HT-29 (cell line): Measurements from ENCODE around the gene TCFL5. TPM values are rescaled to one million over a fixed set of nuclear protein-coding genes. Genes with fewer than 3 reads are reported as not detected.

Experiments
- DNase-seq: peaks from one replicate; pipeline ENCODE4 v3.0.0-alpha.2; 2015; ENCODE audit warnings: low spot score
- total RNA-seq: library from RNA; depleted of rRNA; stranded (reverse); fragments of >200 nt; shearing (Covaris generic); gene quantifications from 2 replicates; pipeline ENCODE4 v1.2.3, GENCODE V29; 2014

The TCFL5 gene
- total RNA-seq, 1 experiment from 2014 or later = 16.1 TPM

DNA sequence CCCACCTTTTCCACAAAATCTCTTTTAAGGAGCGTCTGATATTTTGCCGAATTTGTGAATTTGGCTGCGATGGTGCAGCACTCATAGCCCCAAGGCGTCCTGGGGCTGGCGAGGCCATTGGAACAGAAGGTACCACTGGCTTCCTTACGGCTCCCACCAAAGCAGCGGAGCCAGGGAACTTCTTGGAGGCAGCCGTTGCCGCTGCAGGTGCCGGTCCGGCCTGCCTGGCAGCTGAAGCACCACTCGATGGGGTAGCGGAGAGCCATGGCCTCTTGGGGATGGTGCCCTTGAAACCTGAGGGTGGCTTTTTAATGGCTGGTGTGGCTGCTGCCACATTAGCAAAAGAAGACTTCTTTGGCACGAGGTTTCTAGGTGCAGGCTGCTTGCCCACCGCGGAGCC lies 34.9 kb upstream of the TCFL5 start:
- DNase-seq = no peak

DNA sequence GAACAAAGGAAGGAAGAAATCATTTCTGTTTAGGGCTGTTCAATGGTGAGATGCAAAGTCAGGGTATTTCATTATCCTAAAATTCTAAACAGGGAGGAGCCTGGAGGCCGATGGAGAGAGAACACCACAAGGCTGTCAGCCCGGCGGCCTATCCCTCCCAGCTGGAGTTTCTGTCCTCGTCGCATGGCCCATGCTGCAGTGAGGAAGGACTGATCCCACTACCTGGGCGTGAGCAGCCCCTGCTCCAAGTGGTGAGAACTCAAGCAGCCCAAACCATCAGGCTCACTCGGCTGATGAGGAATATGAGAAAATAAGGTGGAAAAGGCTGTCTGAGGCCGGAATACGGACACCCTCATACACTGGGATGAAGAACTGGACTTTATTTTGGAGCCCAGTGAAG lies 33.9 kb upstream of the TCFL5 start:
- no peak for DNase-seq

GRCh38 chr20:62894261-62894660 lies 32.6 kb upstream of the TCFL5 start:
- no peak for DNase-seq

DNA sequence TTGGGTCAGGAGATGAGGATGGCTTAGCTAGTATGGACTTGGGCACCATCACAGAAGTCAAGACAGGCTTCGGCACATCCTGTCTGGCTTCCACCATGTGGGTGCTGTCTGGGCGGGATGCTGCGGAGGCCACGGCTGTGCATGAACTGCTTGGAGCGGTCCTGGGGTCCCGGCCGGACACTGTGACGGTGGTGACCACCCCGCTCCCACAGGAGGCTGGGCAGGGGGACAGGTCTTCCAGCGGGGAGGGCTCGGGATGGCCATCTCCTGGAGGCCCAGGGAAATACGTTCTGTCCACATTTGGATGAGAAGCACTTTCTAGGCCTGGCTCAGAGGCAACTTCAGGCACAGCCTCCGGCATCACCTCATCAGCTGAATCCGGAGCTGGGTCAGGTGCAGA lies 32.1 kb upstream of the TCFL5 start:
- no peak for DNase-seq

- no peak for DNase-seq
These were observed 31.0 kb upstream of the TCFL5 start for GRCh38 chr20:62892348-62893304.

DNA sequence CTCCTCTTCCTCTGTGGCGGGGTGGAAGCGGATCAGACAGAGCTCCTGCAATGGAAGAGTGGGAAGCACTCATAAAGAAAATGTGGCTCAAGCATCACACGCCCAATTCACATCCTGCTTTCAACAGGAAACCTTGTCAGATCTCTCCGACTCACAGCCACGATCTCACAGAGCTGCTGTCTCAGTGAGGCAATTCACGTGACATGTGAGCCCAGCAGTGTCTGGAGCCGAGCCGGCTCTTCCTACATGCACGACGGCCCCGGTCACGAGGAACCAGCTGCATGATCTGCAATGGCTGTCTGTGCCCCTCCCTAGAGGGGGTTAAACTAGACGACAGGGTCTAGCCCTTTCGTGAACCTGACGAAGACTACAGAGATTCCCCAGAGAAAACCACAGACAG lies 29.5 kb upstream of the TCFL5 start:
- no peak for DNase-seq

- no peak for DNase-seq
These were observed 28.8 kb upstream of the TCFL5 start for GRCh38 chr20:62890444-62890843.

DNA sequence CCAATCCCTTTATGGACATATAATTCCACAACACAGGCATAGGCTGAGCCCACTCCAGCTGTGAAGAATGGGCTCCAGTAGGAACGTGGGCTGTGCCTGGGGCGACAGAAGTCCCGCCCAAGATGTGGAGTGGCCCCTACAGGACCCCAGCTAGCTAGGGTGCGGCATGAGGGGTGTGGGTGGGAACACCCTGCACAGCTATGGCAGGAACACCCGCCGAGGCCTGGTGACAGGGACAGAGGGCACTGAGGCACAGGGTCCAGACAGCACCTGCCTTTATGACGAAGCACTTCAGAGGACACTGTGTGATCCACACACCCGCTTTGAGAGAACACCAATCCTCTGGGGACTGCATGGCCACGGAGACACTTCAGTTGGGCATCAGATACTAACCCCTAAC lies 28.2 kb upstream of the TCFL5 start:
- DNase-seq = no peak

DNA sequence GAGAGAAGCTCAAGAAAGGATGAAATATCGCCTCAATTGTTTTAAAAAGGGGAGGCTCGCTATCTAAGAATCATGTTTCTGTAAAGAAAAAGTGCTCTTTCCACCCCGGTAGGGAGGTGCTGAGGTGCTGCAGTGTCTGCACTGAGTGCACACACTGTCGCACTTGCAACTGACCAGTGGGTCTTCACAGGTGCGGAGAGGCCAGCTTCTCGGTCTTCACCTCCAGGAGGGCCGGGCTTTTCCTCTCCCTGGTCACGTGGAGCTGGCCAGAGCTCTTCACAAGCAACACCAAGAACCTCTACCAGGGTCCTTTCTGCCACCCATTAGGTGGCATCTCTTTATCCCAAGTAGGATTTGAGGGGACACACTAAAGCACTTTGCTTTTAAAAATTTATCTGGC lies 27.8 kb upstream of the TCFL5 start:
- DNase-seq = no peak

GRCh38 chr20:62888910-62889309 lies 27.3 kb upstream of the TCFL5 start:
- no peak for DNase-seq

GRCh38 chr20:62888406-62888805 lies 26.8 kb upstream of the TCFL5 start:
- DNase-seq = no peak

GRCh38 chr20:62887860-62888239 lies 26.2 kb upstream of the TCFL5 start:
- no peak for DNase-seq

DNA sequence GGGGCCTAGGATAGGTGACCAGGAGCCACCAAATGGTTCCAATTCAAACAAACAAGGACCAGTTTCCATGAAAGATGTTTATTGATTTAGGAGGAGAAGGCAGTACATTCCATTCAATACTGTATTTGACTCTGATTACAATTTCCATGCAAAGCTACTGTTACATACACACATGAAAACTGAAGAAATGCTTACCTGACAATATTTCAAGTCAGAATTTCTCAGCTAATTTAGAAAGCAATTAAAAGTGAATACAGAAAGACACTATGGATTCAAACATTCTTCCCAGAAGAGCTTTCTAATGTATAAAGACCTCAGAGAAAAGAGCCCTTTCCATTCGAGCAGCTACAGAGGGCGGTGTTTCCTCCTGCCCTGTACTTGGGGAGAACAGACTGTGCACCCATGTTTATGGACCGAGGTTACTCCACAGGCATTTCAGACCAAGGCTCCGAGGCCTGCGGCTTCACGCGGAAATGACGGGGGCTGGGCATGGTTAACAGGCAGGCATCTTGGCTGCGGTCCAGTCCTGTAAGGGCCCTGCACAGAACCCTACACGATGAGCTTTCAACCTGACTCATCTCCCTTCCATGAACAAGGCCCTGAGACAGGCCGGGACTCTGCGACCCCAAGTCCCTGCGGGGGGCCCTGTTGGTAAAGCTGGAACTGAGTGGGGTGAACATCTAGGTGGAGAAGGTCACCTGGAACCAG lies 25.7 kb upstream of the TCFL5 start:
- peak; percentile 87 for DNase-seq

DNA sequence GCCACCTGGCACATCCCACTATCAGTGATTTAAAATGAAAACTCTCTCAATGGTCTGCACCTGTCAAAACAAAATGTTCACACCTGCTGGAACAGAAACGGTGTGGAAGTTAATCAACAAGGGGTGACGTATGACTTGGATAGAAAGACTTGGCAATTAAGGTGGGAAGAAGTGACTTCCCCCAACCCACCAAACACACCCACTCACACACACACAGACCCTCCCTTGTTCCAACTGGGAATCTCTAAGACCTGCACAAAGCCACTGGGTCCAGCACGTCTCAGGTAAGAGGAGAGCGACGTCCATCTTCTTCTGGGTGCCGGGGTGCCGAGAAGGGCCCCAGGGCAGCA lies 25.1 kb upstream of the TCFL5 start:
- DNase-seq = no peak

- DNase-seq = no peak
These were observed 24.5 kb upstream of the TCFL5 start for GRCh38 chr20:62885896-62886708.

- no peak for DNase-seq
These were observed 23.6 kb upstream of the TCFL5 start for GRCh38 chr20:62885046-62885895.

- no peak for DNase-seq
These were observed 22.9 kb upstream of the TCFL5 start for GRCh38 chr20:62884556-62884955.

DNA sequence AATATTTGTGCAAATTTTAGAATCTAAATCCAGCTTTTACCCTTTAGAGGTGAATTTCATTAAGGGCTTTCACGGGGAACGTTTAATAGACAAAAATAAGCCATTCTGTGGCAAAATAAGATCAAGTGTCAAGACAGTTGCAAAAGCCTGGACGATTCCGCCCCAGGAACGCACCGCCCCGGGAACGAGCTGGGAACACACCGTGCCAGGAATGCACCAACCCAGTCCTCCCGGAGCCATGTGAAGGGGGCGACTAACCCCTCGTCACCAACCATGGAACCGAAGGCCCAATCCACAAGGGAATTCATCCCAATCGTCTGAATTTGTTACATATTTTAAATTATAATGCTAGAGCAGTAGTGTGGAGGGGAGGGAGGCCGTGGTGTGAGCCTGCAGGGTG lies 20.8 kb upstream of the TCFL5 start:
- DNase-seq = no peak

DNA sequence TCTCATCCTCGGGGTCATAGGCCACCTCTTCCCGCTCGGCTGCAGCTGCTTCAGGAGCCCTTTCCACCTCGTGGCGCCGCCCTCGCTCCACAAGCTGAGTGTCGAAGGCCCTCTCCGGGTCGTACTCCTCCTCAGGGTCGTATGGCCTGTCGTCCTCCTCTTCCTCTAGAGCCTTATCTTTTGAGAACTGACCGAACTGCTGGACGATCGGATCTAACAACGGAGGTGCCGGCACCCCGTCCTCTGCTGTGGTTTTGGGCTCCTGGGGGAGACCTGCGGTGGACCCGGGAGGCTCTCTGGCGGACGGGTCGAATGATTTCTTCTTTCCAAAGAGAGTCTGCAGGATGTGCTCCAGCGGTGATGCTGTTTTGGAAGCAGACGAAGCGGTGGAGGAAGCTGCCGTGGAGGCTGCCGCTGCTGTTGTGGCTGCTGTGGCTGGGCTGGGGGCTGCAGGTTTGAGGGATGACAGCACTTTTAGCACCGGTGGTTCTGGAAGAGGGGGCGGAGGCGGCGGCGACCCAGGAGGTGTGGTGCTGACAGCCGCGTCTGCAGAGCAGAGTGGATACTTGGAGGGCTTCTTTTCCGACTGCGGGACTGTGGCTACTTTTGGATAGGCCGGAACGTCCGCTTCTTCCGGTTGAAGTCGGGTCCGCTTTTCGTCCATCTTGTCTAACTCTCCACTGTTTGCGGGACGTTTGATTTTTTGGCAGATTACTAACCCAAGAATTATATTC lies 20.2 kb upstream of the TCFL5 start:
- no peak for DNase-seq

- DNase-seq = no peak
These were observed 19.5 kb upstream of the TCFL5 start for GRCh38 chr20:62880935-62881661.
